C4-2B (cell line): ENCODE results near the gene GIPC1.
"Not testable (repeated sequence)": the region's sequence is repeated elsewhere in the genome, so short reads cannot be mapped to it uniquely, and the experiment has no call there.

Experiments used
- H3K27ac ChIP-seq: fragments of 450-650 bp; 2 replicates; pipeline ENCODE4 v1.5.1; 2017
- ZFX ChIP-seq: fragments of 450-650 bp; IDR thresholded peaks from 2 replicates; pipeline ENCODE4 v1.6.1; 2017
- TF ChIP-seq, protein P1 (sequence below): fragments of 450-650 bp; conservative IDR thresholded peaks from 2 replicates; pipeline ENCODE4 v1.5.1; 2017; ENCODE audit warnings: mild to moderate bottlenecking

Gene GIPC1

DNA sequence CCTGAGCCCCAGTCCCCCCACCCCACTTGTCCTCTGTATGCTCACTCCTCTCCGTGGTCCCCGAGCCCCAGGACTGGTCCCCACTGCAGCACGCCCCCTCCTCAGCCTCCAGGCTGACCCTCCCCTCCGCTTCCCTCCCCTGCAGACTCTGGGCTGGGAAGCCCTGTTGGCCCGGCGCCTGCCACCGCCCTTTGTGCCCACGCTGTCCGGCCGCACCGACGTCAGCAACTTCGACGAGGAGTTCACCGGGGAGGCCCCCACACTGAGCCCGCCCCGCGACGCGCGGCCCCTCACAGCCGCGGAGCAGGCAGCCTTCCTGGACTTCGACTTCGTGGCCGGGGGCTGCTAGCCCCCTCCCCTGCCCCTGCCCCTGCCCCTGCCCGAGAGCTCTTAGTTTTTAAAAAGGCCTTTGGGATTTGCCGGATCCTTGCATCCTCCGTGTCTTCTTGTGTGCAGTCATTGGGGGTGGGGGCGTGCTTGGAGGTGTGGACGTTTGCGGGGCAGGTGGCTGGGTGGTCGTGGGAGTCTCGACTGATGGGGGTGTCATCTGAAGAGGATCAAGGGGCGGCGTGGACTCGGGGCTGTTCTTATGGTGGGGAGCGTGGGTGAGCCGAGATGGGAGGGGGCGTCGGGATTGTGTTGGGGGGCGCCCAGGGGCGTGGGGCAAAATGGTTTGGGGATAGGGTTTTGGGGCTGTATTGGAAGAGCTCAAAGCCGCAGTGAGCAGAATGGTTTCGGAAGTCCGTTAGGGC lies 24.3 kb downstream of the GIPC1 start:
- TF ChIP-seq ZFX: no peak
- TF ChIP-seq, protein P1, sequence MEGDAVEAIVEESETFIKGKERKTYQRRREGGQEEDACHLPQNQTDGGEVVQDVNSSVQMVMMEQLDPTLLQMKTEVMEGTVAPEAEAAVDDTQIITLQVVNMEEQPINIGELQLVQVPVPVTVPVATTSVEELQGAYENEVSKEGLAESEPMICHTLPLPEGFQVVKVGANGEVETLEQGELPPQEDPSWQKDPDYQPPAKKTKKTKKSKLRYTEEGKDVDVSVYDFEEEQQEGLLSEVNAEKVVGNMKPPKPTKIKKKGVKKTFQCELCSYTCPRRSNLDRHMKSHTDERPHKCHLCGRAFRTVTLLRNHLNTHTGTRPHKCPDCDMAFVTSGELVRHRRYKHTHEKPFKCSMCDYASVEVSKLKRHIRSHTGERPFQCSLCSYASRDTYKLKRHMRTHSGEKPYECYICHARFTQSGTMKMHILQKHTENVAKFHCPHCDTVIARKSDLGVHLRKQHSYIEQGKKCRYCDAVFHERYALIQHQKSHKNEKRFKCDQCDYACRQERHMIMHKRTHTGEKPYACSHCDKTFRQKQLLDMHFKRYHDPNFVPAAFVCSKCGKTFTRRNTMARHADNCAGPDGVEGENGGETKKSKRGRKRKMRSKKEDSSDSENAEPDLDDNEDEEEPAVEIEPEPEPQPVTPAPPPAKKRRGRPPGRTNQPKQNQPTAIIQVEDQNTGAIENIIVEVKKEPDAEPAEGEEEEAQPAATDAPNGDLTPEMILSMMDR: no peak
- H3K27ac ChIP-seq: no peak overlapping the region

DNA sequence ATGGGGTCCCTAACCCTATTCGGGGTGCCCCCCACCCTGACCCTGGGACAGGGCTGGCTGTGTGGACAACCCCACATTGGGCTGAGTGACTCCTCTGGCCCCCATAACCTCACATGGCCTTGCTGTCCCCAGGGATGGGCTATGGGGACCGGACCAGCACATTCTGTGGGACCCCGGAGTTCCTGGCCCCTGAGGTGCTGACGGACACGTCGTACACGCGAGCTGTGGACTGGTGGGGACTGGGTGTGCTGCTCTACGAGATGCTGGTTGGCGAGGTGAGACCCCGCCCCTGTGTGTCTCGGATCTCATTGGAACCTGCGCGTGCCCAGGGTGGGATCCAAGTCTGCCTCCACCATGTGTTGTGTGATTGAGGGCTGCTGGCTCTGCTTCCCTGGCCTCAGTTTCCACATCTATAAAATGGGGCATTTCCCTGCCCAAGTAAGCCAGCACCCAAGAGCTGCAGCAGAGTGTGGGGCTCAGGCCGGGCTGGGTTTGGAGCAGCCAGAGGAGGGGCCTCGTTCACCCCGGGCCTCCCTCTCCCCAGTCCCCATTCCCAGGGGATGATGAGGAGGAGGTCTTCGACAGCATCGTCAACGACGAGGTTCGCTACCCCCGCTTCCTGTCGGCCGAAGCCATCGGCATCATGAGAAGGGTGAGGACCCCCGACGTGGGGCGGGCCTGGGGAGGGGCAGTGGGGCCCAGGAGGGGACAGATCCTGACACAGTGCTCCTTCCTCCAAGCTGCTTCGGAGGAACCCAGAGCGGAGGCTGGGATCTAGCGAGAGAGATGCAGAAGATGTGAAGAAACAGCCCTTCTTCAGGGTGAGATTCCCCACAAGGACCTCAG lies 25.7 kb downstream of the GIPC1 start:
- no peak for TF ChIP-seq ZFX
- TF ChIP-seq, protein P1: no peak
- H3K27ac ChIP-seq: no peak overlapping the region

DNA sequence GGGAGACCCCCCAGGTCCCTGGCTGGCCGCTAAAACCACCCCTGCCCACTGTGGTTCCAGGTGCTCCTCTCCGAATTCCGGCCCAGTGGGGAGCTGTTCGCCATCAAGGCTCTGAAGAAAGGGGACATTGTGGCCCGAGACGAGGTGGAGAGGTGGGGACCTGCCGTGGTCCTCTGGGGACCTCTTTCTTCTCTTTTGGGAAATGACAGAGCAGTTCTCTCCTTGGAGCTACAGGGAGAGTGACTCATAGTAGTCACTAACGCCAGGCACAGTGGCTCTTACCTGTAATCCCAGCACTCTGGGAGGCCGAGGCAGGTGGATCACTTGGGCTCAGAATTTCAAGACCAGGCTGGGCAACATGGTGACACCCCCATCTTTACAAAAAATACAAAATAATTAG lies 28.1 kb downstream of the GIPC1 start:
- TF ChIP-seq, protein P1: no peak
- TF ChIP-seq ZFX: no peak
- H3K27ac ChIP-seq: no peak overlapping the region

DNA sequence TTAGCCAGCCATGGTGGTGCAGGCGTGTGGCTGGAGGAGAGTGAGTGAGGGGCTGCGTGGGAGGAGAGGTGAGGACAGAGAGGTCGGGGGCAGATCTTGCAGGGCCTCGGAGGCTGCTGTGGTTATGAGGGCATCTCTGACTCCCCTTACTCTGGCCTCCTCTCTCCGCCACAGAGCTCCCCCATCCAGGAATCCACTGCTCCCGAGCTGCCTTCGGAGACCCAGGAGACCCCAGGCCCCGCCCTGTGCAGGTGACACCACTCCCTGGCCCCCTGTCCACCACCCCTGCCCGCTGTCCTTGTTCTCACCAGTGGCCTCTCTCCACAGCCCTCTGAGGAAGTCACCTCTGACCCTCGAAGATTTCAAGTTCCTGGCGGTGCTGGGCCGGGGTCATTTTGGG lies 28.5 kb downstream of the GIPC1 start:
- TF ChIP-seq ZFX: no peak

DNA sequence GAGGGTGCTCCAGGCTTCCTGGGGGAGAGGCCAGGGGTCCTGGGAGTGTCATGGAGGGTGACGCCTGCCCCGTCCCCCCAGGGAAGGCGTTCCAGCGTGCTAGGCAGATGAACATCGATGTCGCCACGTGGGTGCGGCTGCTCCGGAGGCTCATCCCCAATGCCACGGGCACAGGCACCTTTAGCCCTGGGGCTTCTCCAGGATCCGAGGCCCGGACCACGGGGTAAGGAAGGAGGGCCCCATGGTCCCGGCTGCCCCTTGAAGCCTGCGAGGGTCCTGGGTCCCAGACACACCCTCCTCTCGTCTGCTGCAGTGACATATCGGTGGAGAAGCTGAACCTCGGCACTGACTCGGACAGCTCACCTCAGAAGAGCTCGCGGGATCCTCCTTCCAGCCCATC lies 32.2 kb downstream of the GIPC1 start:
- H3K27ac ChIP-seq: no peak overlapping the region
- TF ChIP-seq, protein P1: no peak
- no peak for TF ChIP-seq ZFX

More for the DNA sequence above, 28.5 kb downstream of the GIPC1 start:
- no peak overlapping the region for H3K27ac ChIP-seq

DNA sequence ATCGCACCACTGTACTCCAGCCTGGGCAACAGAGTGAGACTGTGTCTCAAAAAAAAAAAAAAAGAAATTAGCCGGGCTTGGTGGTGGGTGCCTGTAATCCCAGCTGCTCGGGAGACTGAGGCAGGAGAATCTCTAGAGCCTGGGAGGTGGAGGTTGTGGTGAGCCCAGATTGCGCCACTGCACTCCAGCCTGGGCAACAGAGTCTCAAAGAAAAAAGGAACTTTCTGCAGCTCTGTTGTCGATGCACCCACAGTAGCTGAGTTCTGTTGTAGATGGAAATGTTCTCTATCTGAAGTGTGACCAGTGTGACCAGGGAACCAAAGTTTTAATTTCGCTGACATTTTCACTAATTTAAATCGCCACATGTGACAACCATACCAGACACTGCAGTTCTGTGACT lies 33.5 kb downstream of the GIPC1 start:
- H3K27ac ChIP-seq: not testable (repeated sequence)

DNA sequence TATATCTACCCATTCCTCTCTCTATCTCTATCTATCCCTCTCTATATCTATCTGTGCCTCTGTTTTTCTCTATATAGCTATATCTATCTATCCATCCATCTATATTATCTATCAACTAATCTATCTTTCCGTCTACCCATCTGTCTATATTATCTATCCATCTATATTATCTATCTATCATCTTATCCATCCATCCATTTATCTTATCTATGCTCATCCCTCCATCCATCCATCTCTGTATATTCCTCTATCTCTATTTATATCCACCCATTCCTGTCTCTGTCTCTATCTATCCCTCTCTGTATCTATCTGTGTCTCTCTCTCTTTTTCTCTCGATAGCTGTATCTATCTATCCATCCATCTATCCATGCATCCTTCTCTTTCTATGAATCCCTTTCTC lies 35.0 kb downstream of the GIPC1 start:
- TF ChIP-seq ZFX: no peak
- TF ChIP-seq, protein P1: no peak
- H3K27ac ChIP-seq: no peak overlapping the region

DNA sequence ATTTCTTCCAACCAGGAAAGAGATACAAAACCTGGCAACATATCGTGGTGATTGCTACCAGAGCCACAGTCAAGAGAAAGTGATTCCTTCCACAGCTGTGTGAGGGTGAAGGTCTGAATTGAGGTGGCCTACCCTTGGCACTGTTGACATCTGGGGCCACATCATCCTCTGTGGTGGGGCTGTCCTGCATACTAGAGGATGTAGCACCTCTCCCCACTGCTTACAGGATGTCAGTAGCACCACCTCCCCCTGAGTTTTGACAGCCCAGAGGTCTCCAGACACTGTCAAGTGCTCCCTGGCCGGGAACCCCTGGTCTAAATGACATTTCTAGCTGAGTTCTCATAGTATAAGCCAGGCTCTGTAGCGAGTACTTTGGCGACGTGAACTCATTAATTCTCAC lies 36.2 kb downstream of the GIPC1 start:
- TF ChIP-seq, protein P1: no peak
- TF ChIP-seq ZFX: no peak
- no peak overlapping the region for H3K27ac ChIP-seq

DNA sequence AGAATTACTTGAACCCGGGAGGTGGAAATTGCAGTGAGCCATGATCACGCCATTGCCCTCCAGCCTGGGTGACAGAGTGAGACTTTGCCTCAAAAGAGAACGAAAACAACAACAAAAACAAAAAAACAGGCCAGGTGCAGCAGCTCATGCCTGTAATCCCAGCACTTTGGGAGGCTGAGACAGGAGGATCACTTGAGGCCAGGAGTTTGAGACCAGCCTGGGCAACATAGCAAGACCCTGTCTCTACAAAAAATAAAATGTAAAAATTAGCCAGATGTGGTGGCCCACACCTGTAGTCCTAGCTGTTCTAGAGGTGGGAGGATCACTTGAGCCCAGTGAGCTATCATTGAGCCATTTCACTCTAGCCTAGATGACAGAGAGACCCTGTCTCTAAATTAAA lies 43.6 kb downstream of the GIPC1 start:
- not testable (repeated sequence) for H3K27ac ChIP-seq
